PC-3 (cell line): ENCODE data around the gene SDCBP2. TPM values are rescaled to one million over a fixed set of nuclear protein-coding genes. Genes with fewer than 3 reads are reported as not detected.

Experiments used
- ATAC-seq: fragments of 200-7000 bp; cut with Tn5 transposase; 2 replicates; pipeline ENCODE4 v1.9.1; 2020; ENCODE audit warnings: mild to moderate bottlenecking, moderate library complexity
- BruUV-seq: library from RNA; stranded (reverse); fragments of 400-500 nt; replicated peaks from 2 replicates; lab custom pipeline; 2021; lab: Mats Ljungman, UMichigan
- CTCF ChIA-PET: fragments of 300-600 bp; sonication (Branson Sonifier 250); formaldehyde crosslinking; loops from one replicate; lab custom pipeline; 2022; ENCODE audit warnings: antibody characterized with exemption; lab: Charles Lee
- POLR2A ChIA-PET: fragments of 300-600 bp; sonication (Branson Sonifier 250); formaldehyde crosslinking; loops from one replicate; lab custom pipeline; 2022; ENCODE audit warnings: antibody characterized with exemption; ENCODE audit not compliant: unreplicated experiment; lab: Charles Lee
- DNase-seq: peaks from one replicate; pipeline ENCODE4 v3.0.0-alpha.2; 2015
- H2AFZ ChIP-seq: fragments of 300-600 bp; sonication (generic); 2 replicates; pipeline ENCODE4 v1.6.0; 2016; ENCODE audit warnings: antibody characterized with exemption, low read length
- H3F3A ChIP-seq: fragments of 300-600 bp; sonication (generic); one replicate; pipeline ENCODE4 v1.6.0; 2017; ENCODE audit warnings: antibody characterized with exemption, low read length, control low read depth, mild to moderate bottlenecking; ENCODE audit not compliant: unreplicated experiment
- H3K27ac ChIP-seq: fragments of 300-600 bp; sonication (generic); 2 replicates; pipeline ENCODE4 v1.5.1; 2016; ENCODE audit warnings: mild to moderate bottlenecking, low read length
- H3K27me3 ChIP-seq: fragments of 300-600 bp; sonication (generic); 2 replicates; pipeline ENCODE4 v1.6.1; 2016; ENCODE audit warnings: low read length, mixed read lengths
- H3K36me3 ChIP-seq: fragments of 300-600 bp; sonication (generic); 2 replicates; pipeline ENCODE4 v1.6.1; 2016; ENCODE audit warnings: low read depth, mixed run types, low read length, mixed read lengths
- H3K4me1 ChIP-seq: fragments of 300-600 bp; sonication (generic); 2 replicates; pipeline ENCODE4 v1.5.1; 2016; ENCODE audit warnings: low read length; ENCODE audit not compliant: insufficient read depth
- H3K4me2 ChIP-seq: fragments of 300-600 bp; sonication (generic); 2 replicates; pipeline ENCODE4 v1.6.0; 2016; ENCODE audit warnings: low read length
- H3K4me3 ChIP-seq: fragments of 300-600 bp; sonication (generic); 2 replicates; pipeline ENCODE4 v1.5.1; 2016; ENCODE audit warnings: mild to moderate bottlenecking, low read length, mixed read lengths
- H3K79me2 ChIP-seq: fragments of 300-600 bp; sonication (generic); 2 replicates; pipeline ENCODE4 v1.6.1; 2017; ENCODE audit warnings: low read length, mixed read lengths
- H3K9ac ChIP-seq: fragments of 300-600 bp; sonication (generic); 2 replicates; pipeline ENCODE4 v1.6.0; 2016; ENCODE audit warnings: mild to moderate bottlenecking, low read length
- H3K9me2 ChIP-seq: fragments of 300-600 bp; sonication (generic); replicated peaks from 2 replicates; pipeline ENCODE4 v1.6.1; 2016; ENCODE audit warnings: mixed run types, low read length, mixed read lengths
- H3K9me3 ChIP-seq: fragments of 300-600 bp; sonication (generic); 2 replicates; pipeline ENCODE4 v1.6.1; 2016; ENCODE audit warnings: low read length, mixed read lengths
- H4K20me1 ChIP-seq: fragments of 300-600 bp; sonication (generic); 2 replicates; pipeline ENCODE4 v1.6.1; 2016; ENCODE audit warnings: low read length, mixed read lengths
- CTCF ChIP-seq: fragments of 300-600 bp; sonication (generic); conservative IDR thresholded peaks from 2 replicates; pipeline ENCODE4 v1.5.1; 2017; ENCODE audit warnings: antibody characterized with exemption, low read depth, mild to moderate bottlenecking, low read length
- EZH2 ChIP-seq: fragments of 300-600 bp; sonication (generic); IDR thresholded peaks from one replicate; pipeline ENCODE4 v1.6.1; 2017; ENCODE audit warnings: antibody characterized with exemption, mild to moderate bottlenecking, low read length; ENCODE audit not compliant: unreplicated experiment
- EZH2phosphoT487 ChIP-seq: fragments of 300-600 bp; sonication (generic); IDR thresholded peaks from 2 replicates; pipeline ENCODE4 v1.6.1; 2018; ENCODE audit warnings: mild to moderate bottlenecking, antibody characterized with exemption, low read length, borderline replicate concordance
- intact Hi-C: fragments of 100-400 bp; cut with micrococcal nuclease; formaldehyde crosslinking; loops from 2 replicates; pipeline ENCODE4 v1.9.0; 2023
- total RNA-seq: library from RNA; depleted of rRNA; stranded (reverse); fragments of >200 nt; gene quantifications from 2 replicates; pipeline ENCODE4 v1.2.3, GENCODE V29; 2014

SDCBP2 gene
- total RNA-seq, 1 experiment from 2014 or later = 14.4 TPM

DNA sequence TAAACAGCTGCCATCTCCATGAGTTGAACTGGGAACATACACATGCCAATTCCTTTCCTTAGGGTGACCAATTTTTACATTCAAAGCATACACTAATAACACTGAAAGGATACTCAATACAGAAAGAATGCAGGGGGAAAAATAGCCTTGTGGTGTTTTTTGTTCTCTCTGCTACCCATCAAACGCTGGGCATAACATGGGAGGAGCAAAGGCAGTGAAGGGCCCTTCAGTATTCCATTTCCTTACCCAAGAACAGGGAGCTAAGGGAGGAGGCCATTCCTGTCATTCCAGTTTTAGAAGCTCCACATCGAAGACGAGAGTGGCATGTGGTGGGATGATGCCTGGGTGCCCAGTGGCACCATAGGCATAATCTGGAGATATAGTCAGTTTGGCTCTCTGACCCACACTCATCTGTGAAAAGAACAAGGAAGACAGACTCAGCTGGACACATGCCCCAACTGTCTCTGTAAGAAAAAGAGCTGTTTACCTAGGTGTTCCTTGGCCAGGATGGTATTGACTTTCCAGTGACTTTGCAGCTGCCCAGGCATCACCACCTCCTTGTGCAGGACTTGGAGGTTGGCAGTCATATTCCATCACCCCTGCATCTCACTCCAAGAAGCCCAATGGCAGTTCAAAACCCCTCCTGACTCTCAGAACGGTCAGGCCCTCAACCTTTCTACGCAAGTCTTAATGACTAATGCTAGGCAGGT lies 43.0 kb upstream of the SDCBP2 start:
- H4K20me1 ChIP-seq = peaks cover 36% of the 10 kb centered on the region
- no peak overlapping the region for H3K9ac ChIP-seq
- H3K9me2 ChIP-seq = no peaks in the 10 kb centered on the region
- DNase-seq (peak; percentile 35), ATAC-seq (peak; percentile 23)
- no peaks in the 10 kb centered on the region for H3K9me3 ChIP-seq
- H2AFZ ChIP-seq = no peak overlapping the region
- no peak overlapping the region for H3K27ac ChIP-seq
- no peak for TF ChIP-seq CTCF
- no peak for TF ChIP-seq EZH2
- TF ChIP-seq EZH2phosphoT487 = no peak
- no TSS peak for BruUV-seq
- peaks cover 80% of the 10 kb centered on the region for H3K79me2 ChIP-seq
- intact Hi-C loops = loop anchor here (2.0 kb wide), 1 partner anchor 57 kb away; no protein-coding TSS in a partner anchor
- H3K4me1 ChIP-seq = peaks cover 64% of the 10 kb centered on the region
- no peaks in the 10 kb centered on the region for H3K27me3 ChIP-seq
- peaks cover 6% of the 10 kb centered on the region for H3F3A ChIP-seq
- H3K4me2 ChIP-seq = no peak overlapping the region
- peaks cover 77% of the 10 kb centered on the region for H3K36me3 ChIP-seq
- H3K4me3 ChIP-seq = no peak overlapping the region
- CTCF ChIA-PET = interaction anchor here (0.5 to 0.9 kb wide), 3 partner anchors 21 to 67 kb away, joined by 3 to 7 read pairs (median 3); no protein-coding TSS in a partner anchor
- POLR2A ChIA-PET = no interaction called here

DNA sequence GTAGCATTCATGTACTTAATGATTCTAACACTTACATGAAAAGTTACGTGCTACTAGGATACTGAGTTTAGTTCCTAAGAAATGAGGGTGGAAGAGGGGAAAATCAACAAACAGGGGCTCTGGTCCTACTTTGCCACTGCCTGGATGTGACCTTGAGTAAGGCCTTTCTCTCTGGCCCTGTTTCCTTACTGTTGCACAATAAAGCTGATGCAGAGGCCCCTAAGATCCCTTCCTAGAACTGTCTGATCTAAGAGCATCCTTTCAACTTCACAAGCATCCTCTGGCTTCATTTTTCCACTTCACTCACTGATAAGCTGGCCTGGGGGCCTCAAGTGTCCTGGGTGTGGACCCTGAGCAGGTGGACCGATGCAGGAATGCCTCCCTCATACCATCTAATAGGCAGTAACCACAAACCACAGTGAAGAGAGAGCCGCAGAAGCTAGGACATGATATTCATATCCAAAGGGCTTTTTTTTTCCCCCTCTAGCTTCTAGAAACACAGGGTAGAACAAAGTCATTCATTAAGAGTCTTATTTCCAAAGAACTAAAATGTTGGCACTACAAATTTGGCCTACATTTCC lies 42.4 kb upstream of the SDCBP2 start:
- TF ChIP-seq CTCF (no peak), EZH2 (no peak), EZH2phosphoT487 (no peak)
- H3K4me1 ChIP-seq = peaks cover 60% of the 10 kb centered on the region
- no peaks in the 10 kb centered on the region for H3K27me3 ChIP-seq
- 0 out of 2 replicates have a peak overlapping the region, but pooled peaks have one; percentile 16 for H3K27ac ChIP-seq
- H3K36me3 ChIP-seq = peaks cover 72% of the 10 kb centered on the region
- no peaks in the 10 kb centered on the region for H3K9me2 ChIP-seq
- POLR2A ChIA-PET = no interaction called here
- intact Hi-C loops = loop anchor here (2.0 kb wide), 1 partner anchor 56 kb away; no protein-coding TSS in a partner anchor
- CTCF ChIA-PET = interaction anchor here (0.9 kb wide), 1 partner anchor 28 kb away, joined by 3 read pairs; no protein-coding TSS in a partner anchor
- H3K4me2 ChIP-seq = 0 out of 2 replicates have a peak overlapping the region, but pooled peaks have one; percentile 15
- no peak for DNase-seq
- no peaks in the 10 kb centered on the region for H3K9me3 ChIP-seq
- ATAC-seq = no peak
- no peak overlapping the region for H3K4me3 ChIP-seq
- peaks cover 6% of the 10 kb centered on the region for H3F3A ChIP-seq
- H2AFZ ChIP-seq = no peak overlapping the region
- H3K9ac ChIP-seq = no peak overlapping the region
- no TSS peak for BruUV-seq
- H3K79me2 ChIP-seq = peaks cover 73% of the 10 kb centered on the region
- H4K20me1 ChIP-seq = peaks cover 31% of the 10 kb centered on the region
